ENCODE results near the gene ADGRV1.

The ADGRV1 gene

DNA sequence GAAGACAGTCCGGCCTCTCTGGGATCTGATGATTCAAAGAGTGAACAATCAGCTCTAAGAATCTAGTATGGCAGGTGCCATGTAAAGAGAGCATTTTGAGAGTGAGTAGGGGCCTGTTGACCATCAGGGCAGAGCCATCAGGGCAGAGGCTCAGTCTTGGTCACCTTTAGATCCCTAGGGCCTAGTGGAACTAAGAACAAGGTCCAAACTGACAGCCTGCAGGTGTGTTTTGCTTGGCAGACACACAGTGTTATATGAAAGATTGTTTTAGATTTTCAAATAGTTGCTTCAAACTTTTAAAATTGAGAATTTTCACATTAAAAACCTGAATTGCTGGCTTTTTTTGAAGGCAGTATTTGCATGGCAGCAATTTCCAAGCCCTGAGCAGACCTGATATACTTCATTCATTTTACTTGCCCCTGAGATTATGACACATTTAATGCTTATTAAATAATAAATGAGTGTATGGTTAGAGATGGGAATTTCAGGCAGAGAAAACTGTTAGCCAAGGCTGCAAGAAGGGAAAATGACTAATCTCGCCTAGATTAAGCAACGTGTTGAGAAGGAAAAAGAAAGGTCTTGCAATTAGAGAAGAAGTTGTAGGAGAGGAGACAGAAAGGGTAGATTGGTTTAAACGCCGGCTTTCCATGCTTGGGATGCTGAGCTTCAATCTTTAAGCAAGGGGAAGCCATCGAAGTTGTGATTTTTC, 544.9 kb downstream of the ADGRV1 start:
- no peak for DNase-seq (ENCODE audit: low spot score)
- TF ChIP-seq, protein P1, sequence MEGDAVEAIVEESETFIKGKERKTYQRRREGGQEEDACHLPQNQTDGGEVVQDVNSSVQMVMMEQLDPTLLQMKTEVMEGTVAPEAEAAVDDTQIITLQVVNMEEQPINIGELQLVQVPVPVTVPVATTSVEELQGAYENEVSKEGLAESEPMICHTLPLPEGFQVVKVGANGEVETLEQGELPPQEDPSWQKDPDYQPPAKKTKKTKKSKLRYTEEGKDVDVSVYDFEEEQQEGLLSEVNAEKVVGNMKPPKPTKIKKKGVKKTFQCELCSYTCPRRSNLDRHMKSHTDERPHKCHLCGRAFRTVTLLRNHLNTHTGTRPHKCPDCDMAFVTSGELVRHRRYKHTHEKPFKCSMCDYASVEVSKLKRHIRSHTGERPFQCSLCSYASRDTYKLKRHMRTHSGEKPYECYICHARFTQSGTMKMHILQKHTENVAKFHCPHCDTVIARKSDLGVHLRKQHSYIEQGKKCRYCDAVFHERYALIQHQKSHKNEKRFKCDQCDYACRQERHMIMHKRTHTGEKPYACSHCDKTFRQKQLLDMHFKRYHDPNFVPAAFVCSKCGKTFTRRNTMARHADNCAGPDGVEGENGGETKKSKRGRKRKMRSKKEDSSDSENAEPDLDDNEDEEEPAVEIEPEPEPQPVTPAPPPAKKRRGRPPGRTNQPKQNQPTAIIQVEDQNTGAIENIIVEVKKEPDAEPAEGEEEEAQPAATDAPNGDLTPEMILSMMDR (IDR thresholded peaks at IDR 0.05; ENCODE audit: borderline replicate concordance, control extremely low read depth, extremely low read depth, insufficient read depth, missing control alignments): no peak
- in situ Hi-C loops (cut with MboI; ENCODE audit: low sequenced_read_pairs, unreplicated experiment): loop anchor here (10.0 kb wide), 2 partner anchors 121 to 291 kb away; no protein-coding TSS in a partner anchor

DNA sequence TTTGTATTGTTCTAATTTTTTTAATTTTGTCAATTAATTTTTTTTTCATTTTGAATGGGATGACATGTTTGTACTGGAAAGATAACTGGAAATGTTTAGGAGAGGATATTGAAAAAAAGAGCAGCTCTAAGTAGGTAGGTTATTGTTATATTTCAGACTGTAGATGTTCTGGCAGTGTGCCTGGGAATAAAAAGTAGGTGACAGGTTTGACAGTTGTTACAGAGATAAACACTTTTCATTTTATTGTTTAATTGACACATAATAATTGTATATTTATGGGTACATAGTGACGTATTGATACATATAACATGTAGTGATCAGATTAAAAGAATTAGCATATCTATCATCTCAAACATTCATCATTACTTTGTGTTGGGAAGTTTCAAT, 545.5 kb downstream of the ADGRV1 start:
- TF ChIP-seq, protein P1 (IDR thresholded peaks at IDR 0.05; ENCODE audit: borderline replicate concordance, control extremely low read depth, extremely low read depth, insufficient read depth, missing control alignments): no peak
- in situ Hi-C loops (cut with MboI; ENCODE audit: low sequenced_read_pairs, unreplicated experiment): loop anchor here (10.0 kb wide), 2 partner anchors 121 to 291 kb away; no protein-coding TSS in a partner anchor
- no peak for DNase-seq (ENCODE audit: low spot score)

DNA sequence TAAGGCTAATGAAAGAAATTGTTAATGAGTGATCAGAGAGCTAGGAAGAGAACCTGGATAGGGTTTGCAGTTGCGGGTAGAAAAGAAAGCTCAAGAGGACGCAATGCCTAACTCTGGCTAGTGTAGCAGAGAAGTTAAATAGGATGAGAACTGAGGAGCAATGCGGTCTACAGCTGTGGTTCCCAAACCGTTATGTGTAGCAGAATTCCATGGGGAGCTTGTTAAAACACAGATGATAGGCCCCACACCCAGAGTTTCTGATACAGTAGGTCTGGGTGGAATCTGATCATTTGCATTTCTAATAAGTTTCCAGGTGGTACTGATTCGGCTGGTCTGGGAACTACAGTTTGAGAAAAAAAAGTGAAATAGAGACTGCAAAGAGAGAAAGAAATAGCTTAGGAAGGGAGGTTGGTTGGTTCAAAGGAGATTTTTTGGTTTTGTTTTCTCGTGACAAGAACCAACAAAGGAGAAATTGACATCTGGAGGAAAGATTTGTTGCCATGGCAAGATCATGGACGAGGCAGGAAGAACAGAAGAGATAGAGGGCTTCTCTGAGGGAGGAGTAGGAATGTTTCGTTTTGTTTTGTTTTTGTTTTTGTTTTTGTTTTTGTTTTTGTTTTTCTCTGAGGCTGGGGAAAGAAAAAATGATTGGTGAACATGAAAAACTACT, 548.4 kb downstream of the ADGRV1 start:
- TF ChIP-seq, protein P1 (IDR thresholded peaks at IDR 0.05; ENCODE audit: borderline replicate concordance, control extremely low read depth, extremely low read depth, insufficient read depth, missing control alignments): no peak
- in situ Hi-C loops (cut with MboI; ENCODE audit: low sequenced_read_pairs, unreplicated experiment): loop anchor here (10.0 kb wide), 2 partner anchors 118 to 288 kb away; no protein-coding TSS in a partner anchor

DNA sequence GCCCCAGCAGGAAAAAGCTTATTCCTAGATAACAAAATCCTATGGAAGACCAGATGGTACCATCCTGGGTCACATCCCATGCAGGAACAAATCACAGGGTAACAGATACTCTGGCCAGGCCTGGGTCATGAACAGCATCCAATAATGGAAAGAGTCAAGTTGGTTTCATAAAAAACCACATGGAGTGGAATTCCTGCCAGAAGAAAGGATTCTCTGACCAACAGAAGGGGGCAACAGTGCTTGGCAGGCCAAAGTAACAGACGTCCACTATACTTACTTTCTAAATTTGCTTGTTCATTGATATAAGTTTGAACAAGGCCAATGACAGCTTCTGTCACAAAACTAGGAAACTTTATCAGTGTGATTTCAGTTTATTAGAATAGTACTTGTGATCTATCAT, 551.0 kb downstream of the ADGRV1 start:
- TF ChIP-seq, protein P1 (IDR thresholded peaks at IDR 0.05; ENCODE audit: borderline replicate concordance, control extremely low read depth, extremely low read depth, insufficient read depth, missing control alignments): no peak
- in situ Hi-C loops (cut with MboI; ENCODE audit: low sequenced_read_pairs, unreplicated experiment): loop anchor here (10.0 kb wide), 2 partner anchors 115 to 285 kb away; no protein-coding TSS in a partner anchor

More for the DNA sequence above, 548.4 kb downstream of the ADGRV1 start:
- no peak for DNase-seq (ENCODE audit: low spot score)

DNA sequence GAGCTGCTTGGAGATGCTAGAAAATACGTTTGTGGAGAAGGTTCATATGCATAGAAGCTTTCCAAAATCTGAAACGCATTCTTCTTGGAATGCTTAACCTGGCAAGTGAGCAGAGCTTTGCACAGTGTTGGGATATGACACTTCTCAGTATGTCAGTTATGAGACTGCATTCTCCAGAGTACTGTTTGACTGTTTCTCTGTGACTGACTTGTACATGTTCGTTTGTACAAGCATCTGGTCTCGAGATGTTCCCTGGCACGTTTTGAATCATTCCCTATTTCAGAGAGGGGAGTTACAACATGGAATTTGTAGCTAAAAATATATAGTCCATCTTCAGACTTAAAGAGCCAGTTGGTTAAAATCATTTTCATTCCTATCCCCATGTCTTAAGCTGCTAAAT, 552.1 kb downstream of the ADGRV1 start:
- in situ Hi-C loops (cut with MboI; ENCODE audit: low sequenced_read_pairs, unreplicated experiment): no loop called here
- DNase-seq (ENCODE audit: low spot score): no peak
- TF ChIP-seq, protein P1 (IDR thresholded peaks at IDR 0.05; ENCODE audit: borderline replicate concordance, control extremely low read depth, extremely low read depth, insufficient read depth, missing control alignments): no peak

More for the DNA sequence above, 551.0 kb downstream of the ADGRV1 start:
- DNase-seq (ENCODE audit: low spot score): no peak

DNA sequence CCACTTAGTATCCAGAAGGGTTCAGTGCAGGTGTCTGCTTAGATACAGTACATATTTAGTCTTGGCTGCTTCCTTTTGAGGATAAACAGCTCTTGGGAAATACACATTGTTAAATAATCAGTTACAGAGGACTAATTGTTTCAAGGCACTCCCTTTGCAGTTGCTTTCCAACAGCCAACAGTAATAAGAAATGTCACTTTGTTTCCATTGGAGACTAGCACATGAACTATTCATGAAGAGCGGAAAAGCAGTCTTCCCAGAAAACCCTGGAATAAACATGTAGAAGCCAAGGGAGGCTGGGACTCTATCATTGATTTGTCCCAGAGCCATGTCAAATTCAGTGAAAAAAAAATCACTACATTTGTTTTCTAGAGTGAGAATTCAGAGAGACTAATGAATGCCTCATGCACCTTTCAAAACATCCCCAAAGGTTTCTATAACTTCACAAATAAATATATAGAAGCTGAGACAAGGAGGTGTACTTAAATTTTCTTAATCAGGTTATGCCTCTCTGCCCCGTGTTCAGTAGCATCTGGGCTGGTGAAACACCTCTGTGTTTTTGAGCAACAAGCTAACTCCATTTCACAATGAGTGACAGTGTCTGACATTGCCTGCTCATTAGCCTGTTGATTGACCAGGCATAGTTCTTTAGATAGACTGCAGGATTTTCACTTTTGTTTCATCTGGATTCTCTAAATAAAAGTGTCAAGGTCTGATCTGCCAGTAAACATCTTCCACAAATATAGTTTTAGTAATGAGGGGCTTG, 553.1 kb downstream of the ADGRV1 start:
- DNase-seq (ENCODE audit: low spot score): no peak
- in situ Hi-C loops (cut with MboI; ENCODE audit: low sequenced_read_pairs, unreplicated experiment): no loop called here

More for the DNA sequence above, 553.1 kb downstream of the ADGRV1 start:
- TF ChIP-seq, protein P1 (IDR thresholded peaks at IDR 0.05; ENCODE audit: borderline replicate concordance, control extremely low read depth, extremely low read depth, insufficient read depth, missing control alignments): no peak

Measured in GM13976 (cell line).